Testis (tissue), 2 donors: ENCODE results near the gene NMT1.

Experiments
- POLR2A ChIP-seq: fragments of 450-650 bp; IDR thresholded peaks from one replicate; pipeline ENCODE4 v1.6.1; 2017; ENCODE audit warnings: antibody characterized with exemption, mild to moderate bottlenecking, moderate library complexity
- TF ChIP-seq, protein P1 (sequence below), 3 experiments: fragments of 450-650 bp in 2 of 3; fragments of 200-600 bp in 1 of 3; sonication (generic) in 1 of 3; IDR thresholded peaks; one replicate each; pipeline ENCODE4 v1.5.1; 2016 to 2019; ENCODE audit warnings: antibody characterized with exemption in 3 of 3, mild to moderate bottlenecking in 2 of 3, moderate library complexity in 1 of 3

DNA sequence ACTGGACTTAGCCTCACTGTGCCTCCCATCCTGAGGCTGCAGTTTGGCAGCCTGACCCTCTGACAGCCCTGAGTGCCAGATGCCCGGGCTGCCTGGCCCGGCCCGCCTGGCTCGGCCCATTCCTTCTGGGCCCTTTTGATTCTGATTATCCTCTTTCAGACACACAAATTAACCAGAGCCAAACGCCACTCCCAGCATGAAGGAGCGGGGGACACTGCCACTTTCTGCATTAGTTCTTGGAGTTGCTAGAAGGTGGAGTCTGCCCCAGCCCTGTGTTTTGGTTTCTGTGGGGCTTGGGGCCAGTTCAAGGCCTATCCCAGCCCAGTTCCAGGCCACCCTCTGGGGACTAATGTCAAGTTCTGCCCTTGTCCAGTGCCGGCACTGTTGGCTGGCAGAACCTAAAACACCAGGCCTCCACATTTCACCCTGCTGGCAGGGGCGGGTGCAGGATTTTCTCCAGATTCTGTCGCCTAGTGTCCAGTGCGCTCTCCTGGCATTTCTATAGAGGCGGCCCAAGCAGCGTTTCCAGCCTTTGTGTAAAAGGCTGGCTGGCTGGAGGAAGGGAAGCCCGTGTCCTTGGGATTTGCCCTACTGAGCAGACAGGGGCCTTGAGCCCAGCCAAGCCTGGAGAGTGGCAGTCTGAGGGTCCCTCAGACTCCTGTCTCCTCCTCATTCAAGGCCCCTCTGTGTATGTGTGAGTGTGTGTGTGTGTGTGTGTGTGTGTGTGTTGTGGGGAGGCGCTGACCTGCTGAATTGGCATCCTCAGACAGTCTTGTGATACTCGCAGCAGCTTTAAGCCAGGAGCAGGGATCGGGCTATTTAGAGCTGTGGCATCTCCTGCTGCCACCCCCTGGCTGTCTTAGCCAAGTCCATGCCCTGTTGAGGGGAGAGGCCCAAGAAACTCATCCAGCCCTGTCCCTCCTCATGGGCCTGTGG, 49.8 kb downstream of the NMT1 start:
- TF ChIP-seq, protein P1, sequence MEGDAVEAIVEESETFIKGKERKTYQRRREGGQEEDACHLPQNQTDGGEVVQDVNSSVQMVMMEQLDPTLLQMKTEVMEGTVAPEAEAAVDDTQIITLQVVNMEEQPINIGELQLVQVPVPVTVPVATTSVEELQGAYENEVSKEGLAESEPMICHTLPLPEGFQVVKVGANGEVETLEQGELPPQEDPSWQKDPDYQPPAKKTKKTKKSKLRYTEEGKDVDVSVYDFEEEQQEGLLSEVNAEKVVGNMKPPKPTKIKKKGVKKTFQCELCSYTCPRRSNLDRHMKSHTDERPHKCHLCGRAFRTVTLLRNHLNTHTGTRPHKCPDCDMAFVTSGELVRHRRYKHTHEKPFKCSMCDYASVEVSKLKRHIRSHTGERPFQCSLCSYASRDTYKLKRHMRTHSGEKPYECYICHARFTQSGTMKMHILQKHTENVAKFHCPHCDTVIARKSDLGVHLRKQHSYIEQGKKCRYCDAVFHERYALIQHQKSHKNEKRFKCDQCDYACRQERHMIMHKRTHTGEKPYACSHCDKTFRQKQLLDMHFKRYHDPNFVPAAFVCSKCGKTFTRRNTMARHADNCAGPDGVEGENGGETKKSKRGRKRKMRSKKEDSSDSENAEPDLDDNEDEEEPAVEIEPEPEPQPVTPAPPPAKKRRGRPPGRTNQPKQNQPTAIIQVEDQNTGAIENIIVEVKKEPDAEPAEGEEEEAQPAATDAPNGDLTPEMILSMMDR (IDR thresholded peaks at IDR 0.05) = no peak
- no peak for TF ChIP-seq POLR2A
